Fibroblast of skin of right biceps (primary cell): Measurements from ENCODE around the gene OLFML2A.
"Not testable (repeated sequence)": the region's sequence is repeated elsewhere in the genome, so short reads cannot be mapped to it uniquely, and the experiment has no call there.

Experiments
- DNase-seq: peaks from one replicate; pipeline ENCODE4 v3.0.0-alpha.2; 2013

Gene OLFML2A

DNA sequence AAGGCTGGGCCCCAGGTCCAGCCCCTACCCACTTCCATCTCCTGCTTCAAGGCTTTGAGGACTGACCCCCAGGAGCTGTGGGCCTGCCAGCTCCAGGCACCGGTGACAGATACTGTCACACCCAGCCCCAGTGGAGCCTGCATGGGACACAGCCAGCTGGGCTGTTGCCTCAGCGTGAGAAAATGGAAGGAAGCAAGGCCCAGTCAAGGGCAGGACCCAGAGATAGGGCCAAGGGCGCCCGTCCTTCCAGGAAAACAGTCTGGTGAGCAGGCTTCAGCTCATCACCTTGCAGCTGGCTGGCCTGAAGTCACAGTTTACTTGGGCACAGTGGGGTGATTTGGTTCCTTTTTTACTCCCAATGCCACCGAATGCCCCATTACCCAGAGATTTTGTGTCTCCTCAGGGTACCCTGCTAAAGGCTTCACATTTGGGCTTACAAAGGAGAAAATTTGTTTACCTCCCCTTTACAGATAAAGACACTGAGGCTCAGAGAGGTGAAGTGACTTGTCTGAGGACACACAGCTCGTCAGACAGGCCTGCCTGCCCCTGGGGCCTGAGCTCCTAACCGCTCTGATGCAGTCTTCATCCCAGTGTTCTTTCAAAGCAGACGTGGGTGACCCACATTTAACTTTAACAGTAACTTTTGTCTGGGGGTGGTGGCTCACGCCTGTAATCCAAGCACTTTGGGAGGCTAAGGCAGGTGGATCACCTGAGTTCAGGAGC, 54.9 kb downstream of the OLFML2A start:
- DNase-seq = no peak

DNA sequence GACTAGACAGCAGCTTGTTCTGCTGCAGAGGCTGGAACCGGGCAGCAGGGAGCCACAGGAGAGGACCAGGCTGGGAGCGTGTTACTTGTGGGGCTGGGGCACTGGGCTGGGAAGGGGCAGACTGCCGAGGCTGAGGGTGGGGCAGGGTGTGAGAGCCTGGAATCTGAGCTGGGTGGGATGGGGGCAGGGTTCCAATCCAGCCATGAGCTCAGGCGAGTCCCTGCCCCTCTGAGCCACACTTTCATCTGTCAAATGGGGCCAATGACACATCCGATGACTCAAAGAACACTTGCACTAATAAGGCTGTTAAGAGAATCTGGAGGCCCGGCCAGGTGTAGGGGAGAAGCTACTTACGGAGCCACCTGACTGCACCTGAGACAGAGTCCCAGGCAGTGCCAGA, 57.7 kb downstream of the OLFML2A start:
- peak; percentile 82 for DNase-seq

DNA sequence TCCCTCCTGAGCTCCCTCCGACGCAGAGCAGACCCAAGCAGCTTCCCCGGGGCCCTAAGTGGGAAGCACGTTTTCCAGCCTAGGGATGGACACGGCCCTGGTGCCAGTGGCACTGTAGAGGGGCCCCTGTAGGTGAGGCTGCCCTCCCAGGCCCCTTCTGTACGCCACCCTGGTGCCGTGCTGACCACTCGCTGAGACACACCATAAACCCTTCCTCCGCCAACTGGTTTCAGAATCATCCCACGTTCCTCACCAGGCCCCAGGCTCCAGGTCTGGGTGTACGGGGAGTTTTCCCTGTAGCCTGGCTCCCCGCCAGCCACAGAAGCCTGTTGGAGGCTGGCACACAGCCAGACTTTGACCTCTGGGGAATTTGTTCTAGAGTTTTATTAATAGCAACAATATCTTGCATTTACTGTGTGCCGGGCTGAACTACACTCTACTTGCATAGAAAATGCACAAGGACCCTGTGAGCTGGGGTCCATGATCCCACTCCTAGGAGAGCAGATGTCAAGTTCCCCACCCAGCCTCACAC, 58.2 kb downstream of the OLFML2A start:
- peak; percentile 83 for DNase-seq

DNA sequence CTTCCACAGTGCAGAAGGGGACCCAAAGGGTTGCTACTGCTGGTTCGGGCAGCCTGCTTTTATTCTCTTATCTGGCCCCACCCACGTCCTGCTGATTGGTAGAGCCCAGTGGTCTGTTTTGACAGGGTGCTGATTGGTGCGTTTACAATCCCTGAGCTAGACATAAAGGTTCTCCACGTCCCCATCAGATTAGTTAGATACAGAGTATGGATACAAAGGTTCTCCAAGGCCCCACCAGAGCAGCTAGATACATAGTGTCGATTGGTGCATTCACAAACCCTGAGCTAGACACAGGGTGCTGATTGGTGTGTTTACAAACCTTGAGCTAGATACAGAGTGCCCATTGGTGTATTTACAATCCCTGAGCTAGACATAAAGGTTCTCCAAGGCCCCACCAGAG, 61.2 kb downstream of the OLFML2A start:
- DNase-seq = not testable (repeated sequence)

DNA sequence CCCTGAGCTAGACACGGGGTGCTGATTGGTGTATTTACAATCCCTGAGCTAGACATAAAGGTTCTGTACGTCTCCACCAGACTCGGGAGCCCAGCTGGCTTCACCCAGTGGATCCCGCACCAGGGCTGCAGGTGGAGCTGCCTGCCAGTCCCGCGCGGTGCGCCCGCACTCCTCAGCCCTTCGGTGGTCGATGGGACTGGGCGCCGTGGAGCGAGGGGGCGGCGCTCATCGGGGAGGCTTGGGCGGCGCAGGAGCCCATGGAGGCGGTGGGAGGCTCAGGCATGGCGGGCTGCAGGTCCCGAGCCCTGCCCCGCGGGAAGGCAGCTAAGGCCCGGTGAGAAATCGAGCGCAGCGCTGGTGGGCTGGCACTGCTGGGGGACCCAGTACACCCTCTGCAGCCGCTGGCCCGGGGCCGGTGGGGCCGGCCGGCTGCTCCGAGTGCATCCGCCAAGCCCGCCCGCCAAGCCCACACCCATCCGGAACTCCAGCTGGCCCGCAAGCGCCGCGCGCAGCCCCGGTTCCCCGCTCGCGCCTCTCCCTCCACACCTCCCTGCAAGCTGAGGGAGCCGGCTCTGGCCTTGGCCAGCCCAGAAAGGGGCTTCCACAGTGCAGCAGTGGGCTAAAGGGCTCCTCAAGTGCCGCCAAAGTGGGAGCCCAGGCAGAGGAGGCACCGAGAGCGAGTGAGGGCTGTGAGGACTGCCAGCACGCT, 61.8 kb downstream of the OLFML2A start:
- not testable (repeated sequence) for DNase-seq

DNA sequence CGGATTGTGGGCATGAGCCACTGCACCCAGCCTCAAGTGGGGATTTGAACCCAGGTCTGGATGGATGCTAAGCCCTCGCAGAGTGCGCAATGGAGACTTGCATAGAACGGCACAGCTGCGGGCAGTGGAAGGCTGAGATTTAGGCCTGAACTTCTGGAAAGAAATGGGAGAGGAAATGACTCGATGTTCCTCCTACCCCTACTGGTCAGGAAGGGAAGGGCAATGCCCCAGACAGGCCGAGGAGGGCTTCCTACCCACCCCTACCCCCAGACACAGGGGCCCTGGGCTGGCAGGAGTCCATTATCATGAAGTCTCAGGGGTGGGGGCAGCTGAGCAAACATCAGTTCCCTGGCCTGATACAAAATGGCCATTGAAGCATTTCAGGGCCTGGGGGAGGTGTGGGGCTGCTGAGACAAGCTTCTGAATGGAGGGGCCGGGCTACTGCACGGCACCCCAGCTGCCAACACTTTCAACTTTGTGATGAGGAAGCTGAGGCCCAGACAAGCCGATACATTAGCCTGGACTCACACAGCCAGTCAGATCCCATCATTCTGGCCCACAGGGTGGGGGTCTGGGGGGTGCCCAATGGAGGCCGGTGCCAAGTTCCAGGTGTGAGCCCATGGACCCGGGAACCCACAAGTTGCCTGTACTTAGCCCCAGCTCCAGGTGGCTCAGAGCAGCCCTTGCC, 62.8 kb downstream of the OLFML2A start:
- peak; percentile 34 for DNase-seq

DNA sequence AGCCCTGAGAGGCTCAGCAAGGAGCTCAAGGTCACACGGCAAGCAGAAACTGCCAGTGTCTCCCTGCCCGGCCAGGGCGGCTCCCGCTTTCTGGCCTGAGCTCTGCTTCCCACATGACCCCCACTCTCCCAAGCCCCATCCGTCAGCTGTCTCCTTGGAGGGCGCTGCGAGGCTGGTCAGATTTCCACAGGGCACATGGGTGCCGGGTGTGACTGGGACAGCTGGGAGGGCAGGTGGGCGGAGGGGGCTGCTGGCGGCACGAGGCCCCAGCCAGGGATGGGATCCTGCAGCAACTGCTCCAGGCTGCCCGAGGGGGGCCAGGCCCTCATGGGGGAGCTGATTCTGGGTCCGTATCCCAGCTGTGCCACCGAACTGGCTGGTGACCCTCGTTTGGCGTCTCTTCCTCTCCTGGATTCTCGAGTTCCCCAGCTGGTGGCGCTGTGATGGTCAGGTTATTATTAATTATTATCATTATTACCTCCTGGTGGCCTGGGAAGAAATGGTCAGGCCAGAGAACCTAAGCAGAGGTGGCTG, 63.4 kb downstream of the OLFML2A start:
- DNase-seq = no peak

DNA sequence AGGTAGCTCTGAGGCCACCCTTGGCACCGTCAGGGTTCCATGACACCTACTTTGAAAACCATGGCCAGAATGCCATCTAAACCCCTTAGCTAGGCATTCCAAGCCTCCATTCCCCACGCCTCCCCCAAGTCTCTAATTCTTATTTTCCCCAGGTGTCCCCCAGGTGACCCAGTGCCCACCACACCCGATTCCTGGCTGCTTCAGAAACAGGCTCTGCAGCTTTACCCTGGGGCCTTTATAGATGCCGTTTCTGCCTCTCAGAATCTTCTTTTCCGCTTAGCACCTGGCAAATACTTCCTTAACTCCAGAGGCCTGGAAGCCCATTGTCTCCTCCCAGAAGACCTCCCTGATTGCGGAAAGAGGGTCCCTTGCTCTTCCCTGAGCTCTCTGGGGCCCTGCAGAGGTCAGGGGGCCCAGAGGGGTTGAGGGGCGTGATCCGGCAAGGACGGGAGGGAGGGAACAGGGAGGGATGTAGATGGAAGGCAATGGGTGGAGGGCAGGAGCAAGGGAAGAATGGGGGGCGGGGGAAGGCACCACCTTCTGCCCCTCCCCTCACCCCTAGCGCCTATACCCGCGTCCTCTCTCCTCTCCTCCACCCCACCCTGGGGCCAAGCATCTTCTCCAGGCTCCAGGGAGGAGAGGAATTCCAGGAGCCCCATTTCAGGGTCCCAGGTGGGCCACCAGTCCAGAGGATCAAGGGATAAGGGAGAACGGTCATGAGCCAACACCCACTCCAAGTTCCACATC, 64.3 kb downstream of the OLFML2A start:
- no peak for DNase-seq

DNA sequence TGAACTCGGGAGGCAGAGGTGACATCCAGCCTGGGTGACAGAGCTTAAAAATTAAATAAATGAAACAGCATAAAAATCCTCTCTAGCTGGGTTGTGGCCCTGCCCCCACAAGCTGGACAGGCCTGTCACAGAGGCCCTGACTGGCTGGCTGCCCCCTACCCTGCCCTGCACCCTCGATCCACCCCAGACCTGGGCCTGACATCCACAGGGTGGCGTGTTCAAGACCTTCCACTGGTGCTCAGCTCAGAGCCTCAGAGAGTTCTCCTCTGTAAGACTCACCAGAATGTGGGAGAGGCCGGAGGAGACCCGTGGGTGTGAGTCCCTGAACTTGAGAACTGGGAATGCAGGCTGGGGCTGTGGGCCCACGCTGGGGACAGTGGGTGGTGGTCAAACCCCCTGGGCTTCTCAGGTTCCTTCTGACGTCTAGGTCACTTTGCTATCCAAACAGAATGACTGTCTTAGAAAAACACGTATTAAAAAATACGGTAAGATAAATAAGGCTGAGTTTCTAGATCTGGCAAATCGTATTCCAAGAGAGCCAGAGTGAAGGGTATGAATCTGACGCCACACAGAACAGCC, 66.6 kb downstream of the OLFML2A start:
- DNase-seq = no peak

DNA sequence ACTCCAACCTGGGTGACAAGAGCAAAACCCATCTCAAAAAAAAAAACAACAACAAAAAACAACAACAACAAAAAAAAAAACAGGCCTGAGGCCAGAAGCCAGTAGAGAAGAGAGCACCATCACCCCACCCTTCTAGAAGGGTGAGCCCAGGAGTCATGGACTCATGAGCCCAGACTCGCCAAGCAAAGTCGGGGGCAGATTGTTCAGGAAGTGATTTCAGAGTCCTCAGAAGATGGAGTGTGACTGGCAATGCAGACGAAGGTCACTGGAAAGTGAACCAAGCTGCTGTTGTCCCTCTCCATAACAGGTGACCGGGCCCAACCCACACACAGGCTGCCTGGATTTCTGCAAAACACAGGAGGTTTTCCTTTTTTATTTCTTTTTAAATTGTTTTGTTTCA, 67.4 kb downstream of the OLFML2A start:
- no peak for DNase-seq

DNA sequence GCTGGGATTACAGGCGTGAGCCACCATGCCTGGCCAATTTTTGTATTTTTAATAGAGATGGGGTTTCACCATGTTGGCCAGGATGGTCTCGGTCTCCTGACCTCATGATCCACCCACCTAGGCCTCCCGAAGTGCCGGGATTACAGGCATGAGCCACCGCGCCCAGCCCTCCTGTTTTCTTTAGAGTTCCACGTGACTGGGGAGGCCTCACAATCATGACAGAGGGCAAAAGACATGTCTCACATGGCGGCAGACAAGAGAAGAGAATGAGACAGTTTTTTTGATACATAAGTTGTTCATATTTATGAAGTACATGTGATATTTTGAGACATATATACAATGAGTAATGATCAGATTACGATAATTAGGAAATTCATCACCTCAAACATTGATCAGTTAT, 69.5 kb downstream of the OLFML2A start:
- DNase-seq = not testable (repeated sequence)

DNA sequence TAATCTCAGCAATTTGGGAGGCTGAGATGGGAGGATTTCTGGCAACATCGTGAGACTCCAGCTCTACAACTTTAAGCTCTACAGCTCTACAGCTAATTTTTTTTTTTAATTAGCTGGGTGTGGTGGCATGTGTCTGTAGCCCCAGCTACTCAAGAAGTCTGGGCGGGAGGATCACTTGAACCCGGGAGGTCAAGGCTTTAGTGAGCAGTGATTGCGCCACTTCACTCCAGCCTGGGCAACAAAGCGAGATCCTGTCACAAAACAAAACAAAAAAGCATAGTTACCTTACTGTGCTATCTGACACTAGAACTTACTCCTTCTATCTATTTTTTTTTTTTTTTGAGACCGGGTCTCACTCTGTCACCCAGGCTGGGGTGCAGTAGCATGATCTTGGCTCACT, 70.0 kb downstream of the OLFML2A start:
- DNase-seq = no peak

DNA sequence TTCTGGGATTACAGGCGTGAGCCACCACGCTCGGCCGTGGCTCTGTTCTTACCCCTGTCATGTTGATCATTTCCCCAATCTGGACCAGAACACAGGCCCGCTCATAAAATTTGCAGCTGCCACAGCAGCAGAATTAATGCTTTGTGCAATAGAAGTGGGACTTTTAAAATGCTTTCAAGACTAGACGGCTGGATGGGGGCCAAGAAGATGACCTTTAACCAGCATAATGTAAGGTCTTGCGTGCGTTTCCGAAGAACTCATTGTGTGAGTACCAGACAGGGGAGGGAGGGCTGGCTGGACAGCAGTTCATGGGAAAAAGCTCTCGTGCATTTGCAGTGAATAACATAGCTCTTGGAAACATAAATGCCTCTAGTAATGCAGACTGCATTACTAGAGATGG, 72.9 kb downstream of the OLFML2A start:
- peak; percentile 69 for DNase-seq

DNA sequence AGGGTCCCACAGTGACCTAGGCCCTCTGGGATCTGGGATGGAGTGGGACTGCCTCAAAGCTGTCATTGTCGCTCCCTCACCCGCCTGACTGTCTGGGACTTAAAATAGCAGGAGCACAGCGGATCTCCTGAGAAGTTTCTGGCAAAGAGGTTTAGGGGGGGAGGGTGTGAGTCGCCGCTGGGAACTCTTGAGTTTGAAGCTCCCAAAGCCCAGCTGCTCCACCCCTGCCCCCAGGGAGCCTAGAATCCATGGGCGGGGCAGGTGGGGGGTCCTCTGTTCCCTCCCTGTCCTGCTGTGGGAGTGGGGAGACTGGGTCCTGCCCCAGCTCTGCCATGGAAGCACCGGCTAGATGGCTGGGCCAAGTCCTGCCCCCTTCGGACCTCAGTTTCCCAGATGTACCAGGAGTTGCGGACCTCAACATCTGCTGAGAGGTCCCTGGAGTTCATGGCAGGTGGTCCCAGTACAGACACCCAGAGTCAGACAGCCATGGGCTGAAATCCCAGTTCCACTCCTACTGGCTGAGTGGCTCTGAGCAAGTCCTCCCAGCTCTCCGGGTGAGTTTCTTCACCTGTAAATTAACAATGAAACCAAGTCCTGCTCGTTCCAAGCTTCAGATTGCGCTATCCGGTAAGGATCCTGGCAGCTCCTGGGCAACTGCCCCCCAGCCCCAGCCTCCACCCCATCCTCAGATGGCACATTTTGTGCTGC, 75.3 kb downstream of the OLFML2A start:
- peak; percentile 35 for DNase-seq

DNA sequence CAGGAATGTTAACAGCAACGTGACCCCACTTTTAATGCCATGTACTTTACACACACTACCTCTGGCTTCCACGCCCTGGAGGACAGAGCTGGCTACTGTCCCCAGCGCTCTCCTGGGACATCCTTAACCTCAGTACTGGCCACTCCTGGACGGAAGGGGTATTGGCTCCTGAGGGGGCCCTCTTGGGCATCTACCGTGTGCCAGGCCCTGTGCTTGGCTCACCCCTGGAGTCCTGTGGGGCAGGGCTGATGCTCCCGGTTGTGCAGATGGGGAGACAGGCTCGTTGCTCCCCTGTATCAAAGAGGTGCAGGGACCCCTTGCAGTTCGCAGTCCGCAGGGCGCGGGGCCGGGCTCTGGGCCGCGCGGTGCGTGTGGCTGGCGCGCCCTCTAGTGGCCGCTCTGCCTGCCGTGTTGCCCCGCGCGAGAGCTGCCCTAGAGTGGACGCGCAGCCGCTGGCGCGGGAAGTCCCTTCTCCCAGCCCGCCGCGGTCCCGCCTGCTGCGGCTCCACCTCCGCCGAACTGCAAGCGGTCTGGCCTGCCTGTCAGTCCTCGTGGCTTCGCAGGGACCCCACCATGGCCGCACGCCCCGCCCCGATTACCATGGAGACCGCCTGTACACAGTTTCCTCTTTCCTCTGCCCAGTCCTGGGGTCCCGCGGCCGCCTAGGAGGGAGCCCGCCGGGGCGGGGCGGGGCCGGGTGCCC, 76.0 kb downstream of the OLFML2A start, which contains the start of gene WDR38:
Gene WDR38 (plus strand): TSS at position 632 of the 703 bp plus-strand sequence. CDS start 72 bp downstream, outside the sequence.
- peak; percentile 69 for DNase-seq

DNA sequence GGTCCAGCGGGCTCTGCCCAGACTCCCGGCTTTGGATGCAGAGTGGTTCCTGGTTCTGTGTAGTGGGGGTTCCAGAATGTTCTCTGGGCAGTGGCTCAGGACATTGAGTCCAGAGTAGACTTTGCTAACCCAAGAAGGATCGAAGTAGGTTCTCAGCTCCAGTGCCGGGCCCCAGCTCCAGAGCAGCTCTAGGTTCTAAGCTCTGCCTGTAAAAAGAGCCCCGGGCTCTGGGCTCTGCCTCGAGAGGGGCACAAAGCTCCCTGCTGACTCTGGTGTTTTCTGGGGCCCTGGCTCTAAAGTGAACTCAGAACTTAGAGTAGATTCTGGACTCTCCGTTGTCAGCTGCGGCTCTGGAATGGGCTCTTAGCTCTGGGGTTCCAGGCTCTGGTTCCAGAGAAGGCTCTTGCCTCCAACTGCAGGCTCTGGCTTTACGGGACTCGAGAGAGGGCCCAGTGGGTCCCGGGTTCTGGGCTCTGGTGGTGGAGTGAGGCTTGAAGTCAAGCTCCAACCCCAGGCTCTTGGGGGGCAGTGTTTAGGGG, 76.7 kb downstream of the OLFML2A start:
- DNase-seq = no peak

DNA sequence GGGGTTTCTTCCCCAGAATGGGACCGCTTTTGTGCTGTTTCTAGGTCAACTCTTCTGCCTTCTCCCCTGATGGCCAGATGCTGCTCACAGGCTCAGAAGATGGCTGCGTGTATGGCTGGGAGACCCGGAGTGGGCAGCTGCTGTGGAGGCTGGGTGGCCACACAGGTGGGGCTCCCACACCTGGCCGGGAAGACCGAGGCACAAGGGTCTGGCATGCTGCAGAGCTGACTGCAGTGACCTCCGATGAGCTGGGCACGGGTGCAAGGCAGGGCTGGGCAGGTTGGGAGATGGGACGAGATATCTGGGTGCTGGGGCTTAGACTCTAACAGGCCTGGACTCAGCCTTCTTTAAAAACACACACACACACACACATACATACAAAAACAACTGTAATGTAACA, 77.2 kb downstream of the OLFML2A start:
- DNase-seq = no peak

DNA sequence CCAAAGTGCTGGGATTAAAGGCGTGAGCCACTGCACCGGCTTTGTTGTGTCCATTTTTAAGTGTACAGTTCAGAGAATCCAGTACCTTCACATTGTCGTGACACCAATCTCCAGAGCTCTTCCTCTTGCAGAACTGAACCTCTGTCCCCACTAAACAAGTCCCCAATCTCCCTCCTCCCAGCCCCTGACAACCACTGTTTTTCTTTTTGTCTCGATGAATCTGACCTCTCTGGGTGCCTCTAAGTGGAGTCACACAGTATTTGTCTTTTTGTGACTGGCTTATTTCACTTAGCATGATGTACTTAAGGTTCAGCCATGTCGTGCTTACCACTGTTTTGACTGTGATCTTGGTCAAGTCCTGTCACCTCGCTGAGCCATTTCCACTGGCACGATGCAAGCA, 77.9 kb downstream of the OLFML2A start:
- DNase-seq = no peak

DNA sequence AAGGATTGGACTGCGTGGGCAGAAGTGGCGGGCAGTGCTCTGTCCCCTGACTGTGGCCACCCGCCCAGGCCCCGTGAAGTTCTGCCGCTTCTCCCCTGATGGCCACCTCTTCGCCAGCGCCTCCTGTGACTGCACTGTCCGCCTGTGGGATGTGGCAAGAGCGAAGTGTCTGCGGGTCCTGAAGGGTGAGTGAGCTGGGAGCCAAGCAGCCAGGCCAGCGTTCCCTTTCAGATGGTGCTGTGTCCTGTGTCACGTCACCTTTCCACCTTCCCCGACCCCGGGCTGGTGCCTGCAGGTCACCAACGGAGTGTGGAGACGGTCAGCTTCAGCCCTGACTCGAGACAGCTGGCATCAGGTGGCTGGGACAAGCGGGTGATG, 78.6 kb downstream of the OLFML2A start:
- DNase-seq = no peak

DNA sequence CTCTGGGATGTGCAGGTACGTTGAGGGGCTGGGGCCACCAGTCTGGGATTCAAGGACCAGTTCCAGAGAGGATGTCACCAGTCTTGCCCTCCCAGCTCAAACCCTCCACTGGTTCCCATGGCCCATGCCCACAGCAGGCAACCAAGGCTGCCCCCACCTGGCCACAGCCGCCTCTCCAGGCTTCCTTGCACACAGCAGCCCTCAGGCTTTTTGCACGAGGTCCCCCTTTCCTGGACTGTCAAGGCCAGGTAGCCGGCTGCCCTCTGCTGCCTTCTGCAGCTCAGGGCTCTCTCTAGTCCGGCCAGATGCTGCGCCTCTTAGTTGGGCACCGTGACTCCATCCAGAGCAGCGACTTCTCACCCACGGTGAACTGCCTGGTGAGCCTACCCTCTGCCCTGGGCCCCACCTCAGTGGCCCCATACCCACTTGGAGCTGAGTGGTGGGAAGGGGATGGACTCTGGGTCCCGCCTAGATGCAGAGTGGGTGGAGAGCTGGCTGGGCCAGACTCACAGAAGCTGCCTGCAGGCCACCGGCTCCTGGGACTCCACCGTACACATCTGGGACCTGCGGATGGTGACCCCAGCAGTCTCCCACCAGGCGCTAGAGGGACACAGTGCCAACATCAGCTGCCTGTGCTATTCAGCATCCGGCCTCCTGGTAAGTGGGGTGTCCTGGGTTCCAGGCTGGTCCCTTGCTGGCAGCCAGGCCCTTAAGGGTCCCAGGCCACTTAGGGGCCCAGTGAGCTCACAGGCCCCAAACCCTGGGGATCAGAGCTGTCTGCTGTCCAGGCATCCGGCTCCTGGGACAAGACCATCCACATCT, 79.2 kb downstream of the OLFML2A start:
- DNase-seq = peak; percentile 29
